Kidney tubule cell (primary cell): ENCODE results near the gene NOVA2.
"Not testable (repeated sequence)": the region's sequence is repeated elsewhere in the genome, so short reads cannot be mapped to it uniquely, and the experiment has no call there.

ENCODE experiments used
- DNase-seq: peaks from one replicate; pipeline ENCODE4 v3.0.0-alpha.2; 2018; ENCODE audit warnings: low spot score

NOVA2 gene

DNA sequence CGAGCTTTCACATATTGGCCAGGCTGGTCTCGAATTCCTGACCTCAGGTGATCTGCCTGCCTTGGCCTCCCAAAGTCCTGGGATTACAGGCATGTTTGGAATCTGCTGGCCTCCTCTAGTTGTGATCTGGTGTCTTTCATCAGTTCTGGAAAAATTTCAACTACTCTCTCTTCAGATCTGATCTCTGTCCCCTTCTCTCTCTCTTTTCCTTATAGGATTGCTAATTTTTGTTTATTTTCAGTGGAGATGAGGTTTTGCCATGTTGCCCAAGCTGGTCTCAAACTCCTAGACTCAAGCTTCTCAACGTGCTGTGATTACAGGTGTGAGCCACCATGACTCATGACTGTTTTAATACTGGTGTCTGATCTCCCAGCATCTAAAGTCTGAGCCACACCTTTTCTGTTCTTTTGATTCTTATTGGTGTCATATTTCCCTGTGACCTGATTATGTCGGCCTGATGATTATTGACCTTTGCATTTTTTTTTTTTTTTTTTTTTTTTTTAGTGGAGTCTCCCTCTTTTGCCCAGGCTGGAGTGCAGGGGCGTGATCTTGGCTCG lies 48.7 kb downstream of the NOVA2 start:
- DNase-seq, result no peak

DNA sequence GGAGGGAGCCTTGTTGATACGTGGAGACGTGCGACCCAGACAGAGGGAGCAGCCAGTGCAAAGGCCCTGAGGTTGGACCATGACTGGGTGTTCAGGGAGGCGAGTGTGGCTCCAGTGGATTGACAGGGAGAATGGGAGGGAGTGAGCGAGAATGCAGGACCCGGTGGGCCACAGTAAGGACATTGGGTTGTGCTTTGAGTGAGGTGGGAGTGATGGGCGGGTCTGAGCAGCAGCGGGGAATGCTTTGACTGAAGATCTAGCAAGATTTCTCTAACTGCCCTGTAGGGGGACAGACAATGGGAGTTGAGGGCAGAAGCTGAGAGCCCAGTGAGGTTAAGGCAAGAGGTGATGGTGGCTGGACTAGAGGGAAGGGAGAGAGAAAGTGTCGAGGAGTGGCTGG lies 51.4 kb downstream of the NOVA2 start:
- no peak for DNase-seq

DNA sequence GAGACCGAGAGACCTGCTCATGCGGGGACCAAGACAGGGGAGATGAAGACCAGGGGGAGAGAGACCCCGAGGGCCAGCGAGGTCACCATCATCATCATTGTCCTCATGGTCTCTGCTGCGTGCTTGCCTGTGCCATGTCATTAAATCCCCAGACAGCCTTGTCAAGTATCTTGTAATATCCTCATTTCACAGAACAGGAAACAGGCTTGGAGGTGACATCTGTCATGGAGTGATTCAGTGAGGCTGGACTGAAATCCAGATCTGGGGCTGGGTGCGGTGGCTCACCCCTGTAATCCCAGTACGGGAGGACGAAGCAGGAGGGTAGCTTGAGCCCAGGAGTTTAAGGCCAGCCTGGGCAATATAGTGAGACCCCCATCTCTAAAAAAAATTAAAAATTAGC lies 53.2 kb downstream of the NOVA2 start:
- DNase-seq, result no peak

DNA sequence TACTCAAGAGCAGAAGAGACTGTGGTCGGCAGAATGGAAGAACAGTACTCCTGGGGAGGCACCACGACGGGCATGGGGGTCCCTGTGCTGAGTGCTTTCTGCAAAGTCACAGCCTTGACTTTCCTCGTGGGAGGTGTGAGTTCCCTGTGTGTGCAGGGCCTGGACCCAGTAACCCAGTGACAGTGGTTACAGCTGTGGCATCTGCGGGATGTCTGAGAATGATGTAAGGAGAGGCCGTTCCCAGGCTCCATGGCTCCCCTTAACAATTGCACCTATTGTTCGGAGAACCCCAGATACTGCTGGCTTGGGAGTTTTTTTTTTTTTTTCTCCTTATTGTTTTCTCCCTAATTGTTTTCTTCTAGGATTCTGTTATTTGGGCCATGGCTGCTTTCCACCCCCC lies 54.0 kb downstream of the NOVA2 start:
- DNase-seq, result no peak

DNA sequence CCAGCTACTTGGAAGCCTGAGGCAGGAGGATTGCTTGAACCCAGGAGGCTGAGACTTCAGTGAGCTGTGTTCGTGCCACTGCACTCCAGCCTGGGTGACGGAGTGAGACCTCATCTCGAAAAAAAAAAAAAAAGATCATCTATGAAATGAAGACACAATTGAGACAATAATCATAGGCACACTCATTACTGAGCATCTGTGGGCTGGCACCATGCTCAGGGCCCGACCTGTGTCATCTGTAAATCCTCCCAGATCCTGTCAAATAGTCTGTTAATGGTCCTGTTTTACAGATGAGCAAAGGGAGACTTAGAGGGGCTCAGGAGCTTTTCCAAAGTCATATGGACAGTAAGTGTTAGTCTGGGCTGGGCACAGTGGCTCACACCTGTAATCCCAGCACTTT lies 54.9 kb downstream of the NOVA2 start:
- DNase-seq, result no peak

DNA sequence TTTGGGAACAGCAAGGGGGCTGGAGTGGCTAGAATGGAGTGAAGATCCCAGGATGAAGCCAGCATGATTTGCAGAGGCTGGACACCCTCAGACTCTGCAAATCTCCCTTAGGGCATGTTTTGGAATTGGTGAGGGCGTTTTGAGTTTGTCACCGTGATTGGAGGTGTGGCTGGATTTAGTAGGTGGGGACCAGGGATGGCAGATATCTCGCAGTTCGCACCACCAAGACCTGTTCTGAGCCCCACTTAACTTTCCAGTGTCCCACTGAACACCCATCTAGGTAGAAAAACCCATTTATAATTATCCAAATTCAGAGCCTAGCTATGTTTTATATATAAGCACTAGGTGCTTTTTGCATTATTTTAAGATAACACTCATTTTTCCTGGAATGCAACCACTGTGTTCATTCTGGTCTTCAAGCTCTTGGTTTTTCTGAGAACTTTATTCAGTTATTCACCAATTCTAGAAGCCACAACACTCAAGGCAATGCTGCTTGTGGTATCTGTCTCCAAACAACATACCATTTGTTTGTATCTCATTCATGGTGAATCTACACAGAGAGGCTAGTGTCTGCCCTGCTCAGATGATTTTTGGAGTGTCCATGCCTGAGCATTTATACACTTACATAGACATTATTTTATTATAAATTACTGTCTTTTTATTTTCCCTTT lies 56.1 kb downstream of the NOVA2 start:
- no peak for DNase-seq

DNA sequence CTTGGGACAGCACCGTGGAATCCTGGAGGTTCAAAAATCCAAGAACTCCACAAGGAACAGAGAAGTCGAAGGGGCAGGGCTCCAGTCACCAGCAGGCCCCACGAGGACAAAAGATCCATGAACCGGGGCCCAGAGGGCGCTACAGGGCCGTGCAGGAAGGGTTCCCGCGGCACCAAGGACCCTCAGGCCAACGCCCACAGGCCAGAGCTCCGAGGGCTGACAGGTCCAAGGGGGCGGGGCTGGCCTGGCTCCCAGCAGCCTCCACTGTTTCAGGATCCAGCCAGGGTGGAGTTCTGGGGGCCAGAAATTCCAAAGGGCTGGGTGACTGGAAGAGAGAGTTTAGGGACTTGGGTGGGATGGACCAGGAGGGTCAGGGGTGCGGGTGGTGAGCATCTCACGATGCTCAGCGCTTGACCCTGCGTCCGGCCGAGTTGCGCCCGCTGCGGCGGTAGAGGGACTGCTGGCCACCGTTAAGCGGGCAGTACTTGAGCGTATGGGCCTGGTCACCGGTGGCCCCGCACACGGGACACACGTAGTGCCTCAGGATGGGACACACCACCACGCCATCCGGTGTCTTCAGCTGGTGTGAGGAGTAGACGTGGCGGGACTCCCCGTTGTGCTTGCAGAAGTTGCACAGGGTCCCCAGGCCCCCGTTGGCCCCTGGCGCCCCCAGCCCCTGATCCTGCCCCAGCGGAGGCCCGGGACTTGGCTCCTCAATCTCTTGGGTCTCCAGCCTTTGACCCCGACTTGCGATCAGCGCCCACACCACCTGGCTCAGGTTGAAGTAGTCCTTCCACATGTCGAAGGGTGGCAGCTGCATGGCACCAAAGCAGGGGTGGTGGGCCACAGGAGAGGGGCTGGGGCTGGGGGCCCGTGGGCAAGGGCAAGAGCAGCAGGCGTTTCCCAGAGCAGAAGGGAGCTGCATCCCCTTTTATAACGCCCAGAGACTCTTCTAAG lies 59.5 kb downstream of the NOVA2 start, which contains the start of gene NANOS2:
Gene NANOS2 (minus strand): TSS at position 905 of the 957 bp plus-strand sequence. CDS start 85 bp downstream, at position 820.
- DNase-seq, result no peak

DNA sequence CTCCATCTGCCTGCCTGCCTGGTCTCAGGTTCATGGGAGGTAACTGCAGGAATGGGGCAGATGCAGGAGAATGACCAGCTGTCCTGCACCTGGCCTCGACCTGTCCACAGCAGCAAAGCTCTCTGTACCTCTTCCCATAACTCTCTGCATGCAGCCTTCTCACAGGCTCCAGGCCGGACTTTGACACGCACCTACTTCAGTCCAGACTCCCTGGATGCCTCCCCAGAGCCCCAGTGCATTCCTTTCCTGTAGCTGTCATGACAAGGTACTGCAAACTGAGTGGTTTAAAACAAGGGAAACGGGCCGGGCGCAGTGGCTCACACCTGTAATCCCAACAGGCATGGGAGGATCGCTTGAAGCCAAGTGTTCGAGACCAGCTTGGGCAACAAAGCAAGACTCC lies 62.4 kb downstream of the NOVA2 start:
- DNase-seq, result no peak

DNA sequence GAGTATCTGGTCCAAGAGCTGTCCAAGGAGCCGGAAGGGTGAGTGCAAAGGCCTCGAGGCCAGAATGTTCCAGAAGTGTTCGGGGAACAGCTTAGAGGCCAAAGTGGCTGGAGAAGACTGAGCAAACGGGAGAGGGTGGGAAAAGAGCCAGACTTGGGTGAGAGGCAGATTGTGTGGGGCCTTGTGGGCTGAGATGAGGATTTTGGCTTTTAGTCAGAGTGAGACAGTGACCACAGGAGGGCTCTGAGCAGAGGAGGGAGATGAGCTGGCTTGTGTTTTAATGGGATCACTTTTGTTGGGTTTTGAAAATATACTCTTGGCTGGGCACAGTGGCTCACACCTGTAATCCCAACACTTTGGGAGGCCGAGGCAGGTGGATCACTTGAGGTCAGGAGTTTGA lies 64.7 kb downstream of the NOVA2 start:
- no peak for DNase-seq

DNA sequence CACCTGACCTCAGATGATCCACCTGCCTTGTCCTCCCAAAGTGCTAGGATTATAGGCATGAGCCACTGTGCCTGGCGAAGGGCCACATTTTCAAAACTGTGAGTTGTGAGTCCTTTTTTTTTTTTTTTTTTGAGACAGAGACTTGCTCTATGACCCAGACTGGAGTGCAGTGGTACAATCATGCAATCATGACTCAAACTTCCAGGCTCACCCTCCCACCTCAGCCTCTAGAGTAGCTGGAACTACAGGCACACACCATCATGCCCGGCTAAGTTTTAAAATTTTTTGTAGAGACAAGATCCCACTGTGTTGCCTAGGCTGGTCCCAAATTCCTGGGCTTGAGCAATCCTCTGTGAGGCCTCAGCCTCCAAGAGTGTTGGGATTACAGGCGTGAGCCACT lies 67.4 kb downstream of the NOVA2 start:
- DNase-seq, result peak; percentile 60

DNA sequence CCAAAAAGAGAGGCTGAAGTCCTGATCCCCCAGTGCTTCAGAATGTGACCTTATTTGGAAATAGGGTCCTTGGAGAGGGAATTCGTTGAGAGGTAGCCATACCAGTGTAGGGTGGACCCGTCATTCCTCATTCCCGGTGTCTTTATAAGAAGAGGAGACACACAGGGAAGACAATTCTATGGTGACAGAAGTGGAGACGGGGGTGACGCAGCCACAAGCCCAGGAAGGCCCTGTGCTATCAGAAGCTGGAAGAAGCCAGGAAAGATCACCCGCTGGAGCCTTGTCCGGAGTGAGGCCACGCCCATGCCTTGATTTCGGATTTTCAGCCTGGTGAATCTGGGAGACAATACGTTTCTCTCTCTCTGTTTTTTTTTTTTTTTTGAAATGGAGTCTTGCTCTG lies 68.7 kb downstream of the NOVA2 start:
- no peak for DNase-seq

DNA sequence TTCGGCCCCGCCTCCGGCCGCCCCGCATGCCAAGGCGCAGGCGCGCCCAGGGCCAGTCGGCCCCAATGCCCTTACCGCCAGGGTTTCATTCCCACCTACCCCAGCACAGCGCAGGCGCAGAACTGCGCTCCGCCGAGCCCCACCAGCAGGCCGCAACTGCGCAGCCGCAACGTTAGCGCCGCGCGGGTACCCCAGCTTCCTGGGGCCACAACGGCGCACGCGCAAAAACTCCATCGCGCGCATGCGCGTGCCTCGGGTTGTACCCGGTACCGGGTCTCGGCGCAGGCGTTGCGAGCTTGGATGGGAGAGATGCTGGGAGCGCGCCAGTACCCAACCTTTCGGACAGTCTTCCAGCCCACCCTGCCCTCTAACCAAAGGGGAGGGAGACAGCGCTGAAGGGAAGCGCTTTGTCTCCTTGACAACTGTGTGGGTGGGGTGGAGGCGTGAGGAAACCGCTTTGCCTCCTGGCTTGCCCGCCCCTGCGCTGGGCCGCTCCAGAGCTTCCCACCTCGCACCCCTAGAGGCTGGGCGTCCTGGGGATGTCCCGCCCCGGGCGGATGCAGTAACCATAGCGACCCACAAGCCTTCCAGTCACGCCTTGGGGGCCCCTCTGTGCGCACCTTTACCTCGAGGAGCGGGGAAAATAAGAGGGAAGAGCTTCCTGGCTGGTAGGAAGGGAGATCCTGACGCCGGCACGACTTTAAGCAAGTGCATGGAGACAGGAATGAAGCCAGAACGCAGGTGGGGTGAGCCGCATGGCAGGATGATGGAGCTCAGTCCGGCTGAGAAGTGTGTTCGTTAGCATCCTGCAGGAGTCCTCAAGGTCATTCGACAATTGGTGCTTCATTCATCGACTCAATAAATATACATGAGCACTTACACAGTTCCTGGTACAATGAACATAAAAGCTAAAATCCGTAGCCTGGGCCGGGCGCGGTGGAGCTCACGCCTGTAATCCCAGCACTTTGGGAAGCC lies 70.7 kb downstream of the NOVA2 start:
- DNase-seq, result peak; percentile 97

DNA sequence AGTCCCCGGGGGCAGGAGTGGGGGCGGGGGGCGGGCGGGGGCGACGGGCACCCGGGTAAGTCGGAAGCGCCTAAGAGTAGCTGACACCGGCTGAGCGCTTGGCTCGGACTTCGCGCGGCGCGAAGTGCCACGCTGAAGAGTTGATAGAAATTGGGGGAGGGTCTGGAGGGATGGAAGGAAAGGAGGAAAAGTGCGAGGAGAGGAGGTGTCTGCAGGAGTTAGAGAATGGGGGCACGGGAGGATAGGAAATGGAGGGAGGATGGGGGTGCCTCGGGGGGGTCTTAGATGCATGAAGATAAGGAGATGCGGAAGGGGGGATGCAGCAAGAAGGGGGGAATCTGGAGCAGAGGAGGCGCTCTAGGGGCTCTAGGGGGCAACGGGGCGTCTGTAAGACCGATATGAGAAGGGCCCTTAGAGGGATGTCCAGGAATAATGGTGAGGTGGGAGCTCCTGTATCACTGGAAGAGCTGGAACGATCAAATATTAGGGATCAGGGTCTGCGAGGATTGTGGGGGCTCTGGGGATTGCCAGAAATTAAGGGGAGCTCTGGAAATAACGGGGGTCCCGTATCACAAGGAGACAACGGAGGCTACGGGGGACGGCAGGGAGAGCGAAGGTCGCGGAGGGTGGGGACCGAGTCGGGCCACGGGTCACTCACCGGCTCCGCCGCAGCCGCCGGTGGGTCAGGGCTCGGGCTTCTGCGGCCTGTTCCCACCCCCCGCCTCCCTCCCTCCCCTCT lies 71.6 kb downstream of the NOVA2 start, which contains the start of gene MYPOP:
Gene MYPOP (minus strand): TSS at position 702 of the 739 bp plus-strand sequence. CDS start 840 bp downstream, outside the sequence.
- DNase-seq, result no peak

DNA sequence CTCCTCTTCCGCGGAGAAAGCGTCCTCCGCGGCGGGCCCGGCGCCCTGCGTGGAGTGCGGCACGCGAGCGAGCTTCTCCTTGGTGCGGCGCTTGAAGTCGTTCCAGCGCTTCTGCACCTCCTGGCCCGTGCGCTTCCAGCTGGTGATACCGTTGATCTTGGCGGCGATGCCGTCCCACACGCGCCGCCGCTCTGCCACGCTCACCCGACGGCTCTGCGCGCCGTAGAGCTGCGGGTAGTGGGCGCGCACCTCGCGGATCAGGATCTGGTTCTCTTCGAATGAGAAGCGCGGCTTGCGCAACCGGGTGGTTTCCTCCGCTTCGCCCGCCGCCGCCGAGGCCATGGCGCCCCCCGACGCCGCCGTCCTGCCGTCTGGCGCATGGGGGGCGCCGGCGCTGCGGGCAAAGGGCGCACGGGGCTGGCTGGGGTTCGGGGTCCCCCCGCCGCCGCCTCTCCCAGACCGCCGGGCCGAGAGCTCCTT lies 72.2 kb downstream of the NOVA2 start:
- DNase-seq, result no peak

DNA sequence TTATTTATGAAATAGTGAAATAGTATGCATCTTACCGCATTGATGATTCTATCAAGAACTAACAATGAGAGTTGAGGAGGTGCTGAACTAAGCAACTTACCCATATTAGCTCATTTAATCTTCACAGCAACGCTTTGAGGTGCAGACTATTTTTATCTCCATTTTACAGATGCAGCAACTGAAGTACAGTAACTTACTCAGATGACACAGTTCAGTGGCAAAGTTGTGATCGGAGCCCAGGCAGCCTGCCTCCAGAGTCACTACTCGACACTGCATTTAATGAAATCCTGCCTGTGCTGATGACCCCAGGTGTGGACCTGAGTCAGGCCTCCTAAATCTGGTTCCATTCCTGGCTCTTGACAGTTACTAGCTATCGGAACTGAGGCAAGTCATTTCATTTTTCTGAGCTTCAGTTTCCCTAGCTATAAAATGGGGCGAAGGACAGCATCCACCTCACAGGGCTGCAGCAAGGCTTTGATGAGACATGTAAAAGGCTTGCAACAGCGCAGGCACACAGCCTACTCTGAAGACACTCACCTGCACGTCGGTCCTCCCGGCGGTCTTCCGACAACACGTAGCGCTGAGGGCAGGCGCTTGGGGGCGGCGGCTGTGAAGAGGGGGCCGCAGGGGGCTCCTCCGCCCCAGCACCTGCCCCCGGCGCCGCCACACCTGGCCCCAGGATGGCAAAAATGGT lies 72.8 kb downstream of the NOVA2 start:
- DNase-seq, result no peak

DNA sequence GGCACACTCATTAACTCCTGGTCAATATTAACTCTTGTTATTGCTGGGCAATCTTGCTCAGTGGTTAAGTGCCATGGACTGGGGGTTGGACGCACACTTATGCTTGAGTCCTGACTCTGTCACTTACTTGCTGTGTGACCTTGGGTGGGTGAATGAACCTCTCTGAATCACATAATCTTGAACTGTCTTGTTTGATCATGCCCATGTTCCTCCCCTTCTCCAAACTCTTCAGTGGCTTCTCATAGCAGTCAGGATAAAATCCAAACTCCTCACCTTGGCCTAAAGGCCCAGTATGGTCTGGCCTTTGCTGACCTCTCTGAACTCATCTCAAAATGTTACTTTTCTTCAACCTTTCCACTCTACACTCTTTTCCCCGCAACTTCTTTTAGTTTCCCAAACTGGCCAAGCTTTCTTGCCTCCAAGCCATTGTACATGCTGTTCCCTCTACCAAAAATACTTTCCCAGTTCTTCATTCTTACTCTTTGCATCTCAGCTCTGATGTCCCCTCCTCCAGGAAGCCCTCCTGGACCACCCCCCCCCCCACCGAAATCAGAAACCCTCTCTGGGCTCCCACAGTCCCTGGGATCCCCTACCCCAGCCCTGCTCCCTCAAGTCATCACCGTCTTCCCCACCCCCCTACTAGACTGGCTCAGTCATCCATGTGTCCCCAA lies 73.6 kb downstream of the NOVA2 start:
- no peak for DNase-seq

DNA sequence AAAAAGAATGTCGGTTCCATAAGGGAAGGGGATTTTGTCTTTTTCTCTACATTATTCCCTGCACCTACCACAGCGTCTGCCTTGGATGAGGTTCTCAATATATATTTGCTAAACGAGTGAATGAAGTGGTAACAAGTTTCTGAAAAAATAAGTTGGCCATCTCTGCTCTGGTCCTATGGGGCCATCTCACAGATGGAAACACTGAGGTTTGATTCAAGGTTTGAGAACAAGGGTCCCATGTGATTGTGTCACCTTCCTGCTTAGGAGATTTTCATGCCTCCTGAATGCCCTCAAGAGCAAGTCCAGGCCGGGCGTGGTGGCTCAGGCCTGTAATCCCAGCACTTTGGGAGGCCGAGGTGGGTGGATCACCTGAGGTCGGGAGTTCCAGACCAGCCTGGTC lies 74.4 kb downstream of the NOVA2 start:
- no peak for DNase-seq

DNA sequence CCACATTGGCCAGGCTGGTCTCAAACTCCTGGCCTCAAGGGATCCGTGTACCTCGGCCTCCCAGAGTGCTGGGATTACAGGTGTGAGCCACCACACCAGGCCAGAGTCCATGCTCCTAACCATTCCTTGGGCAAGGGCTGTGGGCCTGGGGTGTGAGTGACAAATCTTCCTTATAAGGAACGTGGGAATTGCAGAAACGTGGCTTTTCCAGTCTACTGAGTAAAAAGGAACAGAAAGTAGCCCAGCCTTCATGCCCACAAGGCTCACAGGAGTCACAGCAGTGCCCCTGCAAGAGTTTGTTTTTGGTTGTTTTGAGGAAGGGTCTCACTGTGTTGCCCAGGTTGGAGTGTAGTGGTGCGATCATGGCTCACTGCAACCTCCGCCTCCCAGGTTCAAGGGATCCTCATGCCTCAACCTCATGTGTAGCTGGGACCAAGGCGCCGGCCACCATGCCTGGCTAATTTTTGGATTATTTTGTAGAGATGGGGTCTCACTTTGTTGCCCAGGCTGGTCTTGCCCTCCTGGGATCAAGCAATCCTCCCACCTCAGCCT lies 76.3 kb downstream of the NOVA2 start:
- DNase-seq, result no peak

DNA sequence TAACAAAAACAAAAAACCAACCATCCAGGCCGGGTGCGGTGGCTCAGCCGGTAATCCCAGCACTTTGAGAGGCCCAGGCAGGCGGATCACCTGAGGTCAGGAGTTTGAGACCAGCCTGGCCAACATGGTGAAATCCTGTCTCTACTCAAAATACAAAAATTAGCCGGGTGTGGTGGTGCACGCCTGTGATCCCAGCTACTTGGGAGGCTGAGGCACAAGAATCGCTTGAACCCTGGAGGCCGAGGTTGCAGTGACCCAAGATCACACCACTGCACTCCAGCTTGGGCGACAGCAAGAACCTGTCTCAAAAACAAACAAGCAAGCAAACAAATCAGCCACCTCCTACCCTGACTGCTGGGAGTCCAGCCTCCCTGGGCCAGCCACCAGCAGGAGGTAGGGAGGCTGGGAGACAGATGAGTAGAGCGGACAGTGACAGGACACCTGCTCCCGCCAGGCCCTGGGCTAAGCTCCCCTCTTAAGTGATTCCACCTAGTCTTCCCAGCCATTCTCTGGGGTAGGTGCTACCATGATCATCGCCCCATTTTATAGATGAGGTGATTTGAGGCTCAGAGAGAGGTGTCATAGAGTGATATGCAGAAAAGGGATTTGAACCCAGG lies 77.6 kb downstream of the NOVA2 start:
- not testable (repeated sequence) for DNase-seq
